K562 (cell line): ENCODE results near the gene BBLN. TPM values are rescaled to one million over a fixed set of nuclear protein-coding genes. Genes with fewer than 3 reads are reported as not detected.
A peak's percentile ranks its signal among the peaks of the same experiment; 100 is the strongest.

Source experiments
- ARNT ChIP-seq, 2 experiments: fragments of 450-650 bp; IDR thresholded peaks; 2 replicates each; pipeline ENCODE4 v1.6.1; 2016; ENCODE audit warnings: mild to moderate bottlenecking in 1 of 2
- ATF1 ChIP-seq, 2 experiments: fragments of 450-650 bp in 1 of 2; IDR thresholded peaks; 2 replicates each; pipeline ENCODE4 v1.6.1; 2016; ENCODE audit warnings: missing compliant biosample characterization in 1 of 2, missing genetic modification characterization in 1 of 2
- BCOR ChIP-seq: fragments of 450-650 bp; IDR thresholded peaks from 2 replicates; pipeline ENCODE4 v1.6.1; 2016
- BHLHE40 ChIP-seq: IDR thresholded peaks from 2 replicates; pipeline ENCODE4 v1.6.1; 2011; ENCODE audit warnings: low read length, improper control_type of control experiment
- CGGBP1 ChIP-seq: fragments of 250-450 bp; sonication (Bioruptor Pico); IDR thresholded peaks from 2 replicates; pipeline ENCODE4 v1.9.0; 2021; ENCODE audit warnings: mild to moderate bottlenecking
- FIP1L1 ChIP-seq: fragments of 200-400 bp; formaldehyde crosslinking; IDR thresholded peaks from 2 replicates; pipeline ENCODE4 v1.6.1; 2018; ENCODE audit warnings: mild to moderate bottlenecking, low read depth, low read length; ENCODE audit not compliant: poor library complexity, severe bottlenecking
- KDM4B ChIP-seq, 2 experiments: fragments of 450-650 bp in 1 of 2; sonication (generic) in 1 of 2; IDR thresholded peaks; 2 replicates each; pipeline ENCODE4 v1.6.1; 2016 to 2017; ENCODE audit warnings: borderline replicate concordance in 2 of 2, antibody characterized with exemption in 1 of 2, low read depth in 1 of 2, mild to moderate bottlenecking in 1 of 2
- NRF1 ChIP-seq, 2 experiments: fragments of 450-650 bp; IDR thresholded peaks in 1 of 2; conservative IDR thresholded peaks in 1 of 2; 2 replicates each; pipeline ENCODE4 v1.6.1; 2014; ENCODE audit warnings: mild to moderate bottlenecking in 2 of 2
- POLR2AphosphoS2 ChIP-seq: IDR thresholded peaks from 2 replicates; pipeline ENCODE4 v1.6.1; 2012; ENCODE audit warnings: low read length, improper control_type of control experiment
- POLR2AphosphoS5 ChIP-seq: IDR thresholded peaks from 2 replicates; pipeline ENCODE4 v1.6.1; 2011; ENCODE audit warnings: mild to moderate bottlenecking, low read depth, low read length, moderate library complexity; ENCODE audit not compliant: control insufficient read depth, insufficient read depth
- PPARD ChIP-seq: fragments of 250-450 bp; sonication (Bioruptor Pico); IDR thresholded peaks from 2 replicates; pipeline ENCODE4 v1.8.0; 2022; ENCODE audit warnings: inconsistent platforms, mild to moderate bottlenecking, moderate library complexity
- PTRF ChIP-seq: fragments of 450-650 bp; IDR thresholded peaks from 2 replicates; pipeline ENCODE4 v1.6.1; 2016; ENCODE audit warnings: mild to moderate bottlenecking, missing genetic modification characterization, missing compliant biosample characterization
- RCOR1 ChIP-seq, 2 experiments: IDR thresholded peaks; 2 replicates each; pipeline ENCODE4 v1.6.1; 2012; ENCODE audit warnings: low read depth in 2 of 2, low read length in 2 of 2, borderline replicate concordance in 1 of 2, improper control_type of control experiment in 1 of 2
- SIRT6 ChIP-seq: IDR thresholded peaks from one replicate; pipeline ENCODE4 v1.6.1; 2012; ENCODE audit warnings: low read depth, mild to moderate bottlenecking, control low read depth, inconsistent platforms, low read length, moderate library complexity
- SMAD3 ChIP-seq: fragments of 450-650 bp; formaldehyde crosslinking; conservative IDR thresholded peaks from 2 replicates; pipeline ENCODE4 v1.4.0; 2020; ENCODE audit warnings: mild to moderate bottlenecking
- SUPT5H ChIP-seq: fragments of 450-650 bp; IDR thresholded peaks from 2 replicates; pipeline ENCODE4 v1.6.1; 2016
- TSHZ1 ChIP-seq: fragments of 250-450 bp; sonication (Bioruptor Pico); IDR thresholded peaks from 2 replicates; pipeline ENCODE4 v1.4.0; 2020; ENCODE audit warnings: mild to moderate bottlenecking, moderate library complexity
- ZEB2 ChIP-seq: fragments of 450-650 bp; IDR thresholded peaks from 2 replicates; pipeline ENCODE4 v1.6.1; 2016
- ZNF24 ChIP-seq: fragments of 450-650 bp; IDR thresholded peaks from 2 replicates; pipeline ENCODE4 v1.6.1; 2016
- ZNF354B ChIP-seq: fragments of 250-450 bp; sonication (Bioruptor Pico); IDR thresholded peaks from 2 replicates; pipeline ENCODE4 v1.4.0; 2020
- ZNF583 ChIP-seq: fragments of 250-450 bp; sonication (Bioruptor Pico); IDR thresholded peaks from 2 replicates; pipeline ENCODE4 v1.4.0; 2020
- polyA plus RNA-seq, 8 experiments: library from polyadenylated mRNA; depleted of rRNA in 4 of 8; stranded (reverse) in 5 of 8; unstranded in 3 of 8; fragments of >200 nt; fragmentation: Nextera tagmentation in 2 of 8; fragmentation: Illumina TruSeq in 1 of 8; extraction: Ambion mirVana in 2 of 8; extraction: Trizol in 1 of 8; gene quantifications; 2 replicates each; pipeline versions ENCODE4 v1.2.1 to v1.2.3, GENCODE V29; 2011 to 2014; ENCODE audit warnings: inconsistent platforms in 1 of 8, missing spikeins in 1 of 8
- total RNA-seq, 7 experiments: library from RNA; depleted of rRNA in 6 of 7; stranded (reverse); fragments of >200 nt in 6 of 7; fragmentation: Illumina TruSeq in 2 of 7; extraction: Trizol in 2 of 7; gene quantifications; 2 replicates each; pipeline versions ENCODE4 v1.2.1 to v1.2.3, GENCODE V29; 2011 to 2021; ENCODE audit warnings: low replicate concordance in 1 of 7
- TF ChIP-seq, protein P1 (sequence below): fragments of 450-650 bp; conservative IDR thresholded peaks from 2 replicates; pipeline ENCODE4 v1.6.1; 2016; ENCODE audit warnings: missing genetic modification characterization, low read depth, mild to moderate bottlenecking, control low read depth, missing compliant biosample characterization
- TF ChIP-seq, protein P2 (sequence below), 2 experiments: fragments of 450-650 bp in 1 of 2; sonication (generic) in 1 of 2; formaldehyde crosslinking in 1 of 2; IDR thresholded peaks in 1 of 2; conservative IDR thresholded peaks in 1 of 2; 2 replicates each; pipeline versions ENCODE4 v1.6.1 to v1.8.1; 2016 to 2023; ENCODE audit warnings: mild to moderate bottlenecking in 2 of 2, moderate library complexity in 2 of 2, inconsistent platforms in 1 of 2, missing genetic modification reagents in 1 of 2

Gene BBLN
- total and polyA plus RNA-seq, 9 of the 15 experiments (the other 6 are each of a cell fraction or from before 2014, with no cell fraction given), result 4.2 to 331 (median 87.1) TPM

GRCh38 chr9:128163523-128164306 is 3.6 kb downstream of the BBLN start (continued):
- TF ChIP-seq, protein P1, sequence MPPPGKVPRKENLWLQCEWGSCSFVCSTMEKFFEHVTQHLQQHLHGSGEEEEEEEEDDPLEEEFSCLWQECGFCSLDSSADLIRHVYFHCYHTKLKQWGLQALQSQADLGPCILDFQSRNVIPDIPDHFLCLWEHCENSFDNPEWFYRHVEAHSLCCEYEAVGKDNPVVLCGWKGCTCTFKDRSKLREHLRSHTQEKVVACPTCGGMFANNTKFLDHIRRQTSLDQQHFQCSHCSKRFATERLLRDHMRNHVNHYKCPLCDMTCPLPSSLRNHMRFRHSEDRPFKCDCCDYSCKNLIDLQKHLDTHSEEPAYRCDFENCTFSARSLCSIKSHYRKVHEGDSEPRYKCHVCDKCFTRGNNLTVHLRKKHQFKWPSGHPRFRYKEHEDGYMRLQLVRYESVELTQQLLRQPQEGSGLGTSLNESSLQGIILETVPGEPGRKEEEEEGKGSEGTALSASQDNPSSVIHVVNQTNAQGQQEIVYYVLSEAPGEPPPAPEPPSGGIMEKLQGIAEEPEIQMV (tag), result no peak
- TF ChIP-seq RCOR1 (IDR thresholded peaks at IDR 0.05; ENCODE audit: borderline replicate concordance in 1 of 2, low read depth in 2 of 2, low read length in 2 of 2) (0 out of 4 replicates have a peak, but pooled peaks of 1 of the 2 experiments have one; percentile 57), ARNT (IDR thresholded peaks at IDR 0.05) (no peak), ZNF583 (CRISPR knock-in tag) (0 out of 2 replicates have a peak, but pooled peaks have one; percentile 16), ZEB2 (no peak), PTRF (tag) (no peak), KDM4B (IDR thresholded peaks at IDR 0.05; ENCODE audit: borderline replicate concordance in 2 of 2, low read depth in 1 of 2) (no peak), PPARD (CRISPR knock-in tag) (0 out of 2 replicates have a peak, but pooled peaks have one; percentile 14), TSHZ1 (CRISPR knock-in tag) (no peak), FIP1L1 (peak; percentile 20), BHLHE40 (0 out of 2 replicates have a peak, but pooled peaks have one; percentile 18), SIRT6 (no peak), POLR2AphosphoS2 (peak; percentile 46), SMAD3 (CRISPR knock-in tag) (no peak), ATF1 (CRISPR knock-in tag; IDR thresholded peaks at IDR 0.05) (no peak), ATF1 (tag; IDR thresholded peaks at IDR 0.05) (no peak), BCOR (peak; percentile 89), CGGBP1 (CRISPR knock-in tag) (no peak), SUPT5H (peak; percentile 43), ZNF354B (no peak), POLR2AphosphoS5 (peak; percentile 35), NRF1 (conservative IDR thresholded peaks at IDR 0.05 in 1 of 2, IDR thresholded peaks at IDR 0.05 in 1 of 2) (no peak), ZNF24 (no peak)
- TF ChIP-seq, protein P2, sequence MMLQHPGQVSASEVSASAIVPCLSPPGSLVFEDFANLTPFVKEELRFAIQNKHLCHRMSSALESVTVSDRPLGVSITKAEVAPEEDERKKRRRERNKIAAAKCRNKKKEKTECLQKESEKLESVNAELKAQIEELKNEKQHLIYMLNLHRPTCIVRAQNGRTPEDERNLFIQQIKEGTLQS (IDR thresholded peaks at IDR 0.05), result no peak
- TF ChIP-seq, protein P2 (CRISPR knock-in tag; conservative IDR thresholded peaks at IDR 0.05), result no peak
